ENCODE results near the gene DLGAP4. TPM values are rescaled to one million over a fixed set of nuclear protein-coding genes. Genes with fewer than 3 reads are reported as not detected.

Gene DLGAP4
- total and polyA plus RNA-seq, 2 of the 13 experiments (the other 11 are each of a cell fraction or from before 2014, with no cell fraction given): 15.2 to 26.7 TPM

- intact Hi-C loops (cut with micrococcal nuclease; ENCODE audit: unreplicated experiment) (no loop called here), in situ Hi-C loops (cut with HindIII; ENCODE audit: extremely low pct_ligation_motif_present, low pct_unique_long_range_greater_than_20kb) (no loop called here)
- Histone ChIP-seq H4K20me1 (ENCODE audit: insufficient read depth, low read length) (peaks cover 8% of the 10 kb centered on the region; the same call in 1 of the 2 replicates), H3K79me2 (ENCODE audit: insufficient read depth, low read length) (no peaks in the 10 kb centered on the region), H3K36me3 (replicated peaks in 1 of 2; ENCODE audit: control insufficient read depth in 1 of 2, insufficient read depth in 2 of 2, low read length in 2 of 2) (peaks cover 42 to 60% of the 10 kb centered on the region in 2 experiments), H3K9me3 (ENCODE audit: low read length) (no peaks in the 10 kb centered on the region), H3K27me3 (ENCODE audit: control insufficient read depth in 1 of 2, insufficient read depth in 2 of 2, low read length in 2 of 2) (no peaks in the 10 kb centered on the region), H3K27ac (ENCODE audit: extremely low read length, insufficient read depth, low read length) (no peak overlapping the region), H2AFZ (ENCODE audit: low read length) (no peak overlapping the region), H3K4me2 (ENCODE audit: low read depth, low read length) (no peak overlapping the region), H3K4me3 (replicated peaks in 1 of 3; ENCODE audit: insufficient read depth in 1 of 3, low read depth in 2 of 3, low read length in 3 of 3) (no peak overlapping the region), H3K4me1 (ENCODE audit: insufficient read depth, low read length) (no peaks in the 10 kb centered on the region), H3K9ac (ENCODE audit: insufficient read depth, low read depth, low read length) (no peak overlapping the region)
- WGBS (ENCODE audit: low lambda C conversion rate): 98% methylated on average over 29 of the region's 29 CpGs
- ATAC-seq (no peak), DNase-seq (ENCODE audit: low spot score) (no peak), FAIRE-seq (no peak)
- no TSS peak for BruUV-seq (replicated peaks)
- POLR2A ChIA-PET: no interaction called here
- TF ChIP-seq KDM5A (IDR thresholded peaks at IDR 0.05; ENCODE audit: borderline replicate concordance, low read length): no peak
- TF ChIP-seq RBM22 (optimal IDR thresholded peaks at IDR 0.05; ENCODE audit: low read length): peak; percentile 87
- no peak for TF ChIP-seq ZNF589 (CRISPR knock-in tag; conservative IDR thresholded peaks at IDR 0.05)
- no peak for TF ChIP-seq TOPORS (CRISPR knock-in tag; IDR thresholded peaks at IDR 0.05)
- TF ChIP-seq, protein P1, sequence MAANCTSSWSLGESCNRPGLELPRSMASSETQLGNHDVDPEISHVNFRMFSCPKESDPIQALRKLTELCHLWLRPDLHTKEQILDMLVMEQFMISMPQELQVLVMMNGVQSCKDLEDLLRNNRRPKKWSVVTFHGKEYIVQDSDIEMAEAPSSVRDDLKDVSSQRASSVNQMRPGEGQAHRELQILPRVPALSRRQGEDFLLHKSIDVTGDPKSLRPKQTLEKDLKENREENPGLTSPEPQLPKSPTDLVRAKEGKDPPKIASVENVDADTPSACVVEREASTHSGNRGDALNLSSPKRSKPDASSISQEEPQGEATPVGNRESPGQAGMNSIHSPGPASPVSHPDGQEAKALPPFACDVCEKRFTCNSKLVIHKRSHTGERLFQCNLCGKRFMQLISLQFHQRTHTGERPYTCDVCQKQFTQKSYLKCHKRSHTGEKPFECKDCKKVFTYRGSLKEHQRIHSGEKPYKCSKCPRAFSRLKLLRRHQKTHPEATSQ (CRISPR knock-in tag; IDR thresholded peaks at IDR 0.05; ENCODE audit: borderline replicate concordance): no peak
- no peak for TF ChIP-seq PBX3 (CRISPR knock-in tag; IDR thresholded peaks at IDR 0.05; ENCODE audit: borderline replicate concordance)
- TF ChIP-seq IRF9 (CRISPR knock-in tag; IDR thresholded peaks at IDR 0.05; ENCODE audit: borderline replicate concordance): no peak
- no peak for TF ChIP-seq ZNF205 (CRISPR knock-in tag; IDR thresholded peaks at IDR 0.05)
- CTCF ChIA-PET (ENCODE audit: low intra/inter-chr PET ratio, low total read pairs): no interaction called here
These were observed 220.4 kb downstream of the DLGAP4 start for GRCh38 chr20:36526521-36527011.

Measured in HepG2 (cell line).